GM19099 (cell line): ENCODE results near the gene ONECUT3.

Source experiments
- POLR2A ChIP-seq: IDR thresholded peaks from 3 replicates; pipeline ENCODE4 v1.6.1; 2011; ENCODE audit warnings: low read depth; ENCODE audit not compliant: insufficient read length; ENCODE audit errors: extremely low read depth

ONECUT3 gene

GRCh38 chr19:1729568-1729925 lies 23.8 kb upstream of the ONECUT3 start:
- TF ChIP-seq POLR2A: no peak

DNA sequence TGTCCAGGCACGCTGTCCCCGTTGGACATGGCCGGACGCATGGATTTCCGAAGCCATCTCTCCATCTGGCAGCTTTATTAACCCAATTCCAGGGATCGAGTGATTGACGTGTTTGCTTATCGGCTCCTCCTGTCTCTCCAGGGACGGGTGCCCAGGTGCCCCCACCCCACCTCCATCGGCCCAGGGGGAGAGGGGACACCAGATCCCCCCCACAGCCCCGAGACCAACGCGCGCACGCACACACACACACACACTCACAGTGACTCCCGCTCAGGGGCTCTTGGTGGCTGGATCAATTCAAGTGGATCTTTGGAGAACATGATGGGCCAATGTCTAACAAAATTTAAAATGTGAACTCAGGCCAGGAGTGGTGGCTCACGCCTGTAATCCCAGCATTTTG lies 23.1 kb upstream of the ONECUT3 start:
- TF ChIP-seq POLR2A: no peak

GRCh38 chr19:1734321-1734966 lies 18.9 kb upstream of the ONECUT3 start:
- no peak for TF ChIP-seq POLR2A

- no peak for TF ChIP-seq POLR2A
Observed at GRCh38 chr19:1736280-1736679, 17.0 kb upstream of the ONECUT3 start.

GRCh38 chr19:1736927-1737326 lies 16.4 kb upstream of the ONECUT3 start:
- TF ChIP-seq POLR2A: no peak

DNA sequence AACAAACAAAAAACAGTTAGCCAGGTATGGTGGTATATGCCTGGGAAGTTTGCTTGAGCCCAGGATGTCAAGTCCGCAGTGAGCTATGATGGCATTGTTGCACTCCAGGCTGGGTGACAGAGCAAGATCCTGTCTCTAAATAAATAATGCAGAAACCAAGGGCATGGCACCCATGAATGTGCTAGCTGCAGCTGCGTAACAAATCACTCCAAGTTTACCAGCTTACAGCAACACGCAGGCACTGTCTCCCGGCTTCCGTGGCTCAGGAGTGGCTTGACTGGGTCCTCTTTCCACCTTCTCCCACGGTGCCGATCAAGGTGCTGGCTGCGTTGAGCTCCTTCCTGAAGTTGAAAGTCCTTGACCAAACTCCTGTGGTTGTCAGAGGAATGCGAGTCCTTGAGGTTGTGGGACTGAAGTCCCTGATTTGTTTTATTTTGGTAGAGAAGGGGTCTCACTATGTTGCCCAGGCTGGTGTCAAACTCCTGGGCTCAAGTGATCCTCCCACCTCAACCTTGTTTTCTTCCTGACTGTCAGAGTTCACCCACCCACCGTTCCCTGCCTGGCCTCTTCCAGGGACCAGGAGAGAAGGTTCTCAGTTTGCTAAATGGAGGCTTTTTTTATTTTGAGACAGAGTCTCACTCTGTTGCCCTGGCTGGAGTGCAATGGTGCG lies 13.2 kb upstream of the ONECUT3 start:
- TF ChIP-seq POLR2A: no peak

DNA sequence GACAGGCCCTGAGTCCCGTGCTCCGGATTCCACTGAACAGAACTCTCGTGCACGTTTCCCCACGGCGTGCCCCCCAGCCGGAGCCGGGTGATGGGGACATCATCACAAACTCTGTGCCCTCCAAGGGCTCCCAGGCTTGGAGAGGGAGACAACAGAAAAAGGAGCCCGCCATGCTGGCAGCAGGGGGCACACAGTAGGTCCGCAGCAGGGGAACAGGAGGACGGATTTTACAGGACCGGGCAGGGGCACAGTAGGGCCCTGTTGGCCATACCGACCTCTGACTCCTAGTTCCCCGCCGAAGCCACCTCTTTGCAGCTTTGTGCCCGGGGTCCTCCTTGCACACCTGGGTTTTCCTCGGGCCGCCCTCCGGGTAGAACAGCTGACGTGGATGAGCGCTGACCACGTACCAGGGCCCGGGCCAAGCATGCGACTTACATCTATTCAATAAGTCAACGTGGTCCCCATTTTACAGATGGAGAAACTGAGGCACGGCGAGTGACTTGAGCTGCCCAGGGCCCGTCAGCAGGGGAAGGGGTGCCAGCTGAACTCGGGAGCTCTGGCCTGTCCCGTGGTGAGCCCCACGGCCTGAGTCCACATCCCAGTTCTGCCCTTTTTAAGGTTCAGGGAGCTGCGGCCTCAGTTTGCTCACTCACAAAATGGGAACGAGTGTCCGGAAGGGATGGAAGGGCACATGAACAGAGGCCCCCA lies 10.2 kb upstream of the ONECUT3 start:
- no peak for TF ChIP-seq POLR2A

GRCh38 chr19:1744133-1744665 lies 9.1 kb upstream of the ONECUT3 start:
- TF ChIP-seq POLR2A: no peak

DNA sequence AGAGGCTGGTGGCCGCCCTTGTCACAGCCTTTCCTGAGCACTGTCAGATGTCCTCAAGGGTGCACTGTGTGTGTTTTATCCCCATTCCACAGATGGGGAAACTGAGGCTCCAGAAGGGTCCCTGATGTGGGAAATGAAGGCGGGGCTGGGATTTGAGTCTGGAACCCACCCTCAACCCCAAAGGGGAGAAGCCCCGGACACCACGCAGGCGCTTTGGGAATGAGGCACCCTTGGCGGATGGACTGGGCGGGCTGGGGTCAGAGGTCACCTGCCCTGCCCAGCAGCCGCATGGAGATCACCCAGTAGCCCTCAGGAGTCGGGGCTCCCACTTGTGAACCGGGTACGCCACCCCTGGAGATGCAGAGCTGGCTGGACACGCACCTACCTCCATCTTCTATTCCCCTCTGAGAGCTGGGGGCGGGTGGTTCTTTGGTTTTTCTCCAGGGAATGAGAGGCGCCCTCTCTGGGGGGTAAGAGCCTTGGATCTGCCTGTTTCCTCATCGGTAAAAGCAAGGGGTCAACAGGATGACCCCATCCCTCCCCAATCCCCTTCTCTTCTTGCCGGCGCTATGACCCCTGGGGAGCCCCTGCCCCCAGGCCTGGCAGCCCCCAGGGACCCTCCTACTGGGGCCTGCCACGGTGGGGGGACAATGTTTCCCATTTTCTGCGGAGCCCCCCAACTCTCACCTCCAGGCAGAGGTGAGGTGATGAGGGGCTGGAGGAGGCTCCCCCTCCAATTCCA lies 8.3 kb upstream of the ONECUT3 start:
- no peak for TF ChIP-seq POLR2A

DNA sequence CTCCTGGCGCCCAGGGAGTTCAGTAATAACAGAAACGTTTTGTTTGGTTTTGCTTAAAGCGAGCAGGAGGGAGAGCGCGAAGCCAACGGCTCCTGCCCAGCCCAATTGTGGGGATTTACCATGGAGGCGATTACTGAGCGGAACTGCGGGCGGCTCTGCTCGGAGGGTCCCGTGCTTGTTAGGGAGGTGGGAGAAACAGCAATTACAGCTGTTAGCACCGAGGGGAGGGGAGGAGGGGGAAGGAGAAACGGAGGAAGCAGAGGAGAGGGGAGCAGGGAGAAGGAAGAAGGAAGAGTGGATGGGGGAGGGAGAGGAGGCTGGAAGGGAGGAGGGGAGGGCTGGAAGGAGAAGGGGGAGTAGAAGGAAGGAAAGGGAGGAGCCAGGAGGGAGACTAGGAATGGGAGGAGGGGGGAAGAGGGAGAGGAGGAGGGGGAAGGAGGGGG lies 7.7 kb upstream of the ONECUT3 start:
- TF ChIP-seq POLR2A: no peak

- no peak for TF ChIP-seq POLR2A
Observed at GRCh38 chr19:1746401-1747284, 6.7 kb upstream of the ONECUT3 start.

DNA sequence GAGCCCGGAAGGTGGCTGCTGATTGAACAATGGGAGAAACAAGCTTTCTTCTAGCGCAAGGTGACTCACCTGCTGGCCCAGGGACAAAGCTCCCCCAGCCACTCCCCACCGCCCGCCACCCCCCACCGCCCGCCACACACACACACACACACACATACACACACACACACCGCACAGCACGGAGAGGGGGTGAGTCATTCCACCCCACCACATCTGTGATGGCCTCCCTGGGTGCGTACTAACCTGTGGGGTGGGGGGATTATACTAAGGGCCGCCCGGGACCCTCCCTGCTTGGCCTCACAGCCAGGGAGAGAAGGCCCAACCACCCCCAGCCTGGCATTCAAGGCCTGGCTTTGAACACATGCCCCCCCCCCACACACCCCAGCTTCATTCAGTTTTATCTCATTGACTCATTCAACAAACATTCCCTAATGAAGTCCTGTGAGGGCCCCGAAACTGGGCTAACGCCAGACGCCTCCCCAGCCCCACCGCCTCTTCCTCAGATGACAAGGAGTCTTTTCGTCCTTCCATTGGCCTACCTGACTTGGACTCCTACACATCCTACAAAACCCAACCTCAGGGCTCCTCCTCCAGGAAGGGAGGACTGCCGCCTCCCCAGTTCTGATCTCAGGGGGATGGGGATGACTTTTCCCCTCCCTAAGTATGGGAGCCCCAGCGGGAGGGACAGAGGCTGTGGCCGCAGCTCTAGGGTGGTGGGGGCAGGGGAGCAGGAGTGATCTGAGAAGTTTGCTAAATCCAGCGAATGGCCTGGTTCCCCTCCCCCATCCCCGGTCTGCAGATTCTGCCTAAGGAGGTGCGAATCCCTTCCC lies 5.8 kb upstream of the ONECUT3 start:
- no peak for TF ChIP-seq POLR2A

DNA sequence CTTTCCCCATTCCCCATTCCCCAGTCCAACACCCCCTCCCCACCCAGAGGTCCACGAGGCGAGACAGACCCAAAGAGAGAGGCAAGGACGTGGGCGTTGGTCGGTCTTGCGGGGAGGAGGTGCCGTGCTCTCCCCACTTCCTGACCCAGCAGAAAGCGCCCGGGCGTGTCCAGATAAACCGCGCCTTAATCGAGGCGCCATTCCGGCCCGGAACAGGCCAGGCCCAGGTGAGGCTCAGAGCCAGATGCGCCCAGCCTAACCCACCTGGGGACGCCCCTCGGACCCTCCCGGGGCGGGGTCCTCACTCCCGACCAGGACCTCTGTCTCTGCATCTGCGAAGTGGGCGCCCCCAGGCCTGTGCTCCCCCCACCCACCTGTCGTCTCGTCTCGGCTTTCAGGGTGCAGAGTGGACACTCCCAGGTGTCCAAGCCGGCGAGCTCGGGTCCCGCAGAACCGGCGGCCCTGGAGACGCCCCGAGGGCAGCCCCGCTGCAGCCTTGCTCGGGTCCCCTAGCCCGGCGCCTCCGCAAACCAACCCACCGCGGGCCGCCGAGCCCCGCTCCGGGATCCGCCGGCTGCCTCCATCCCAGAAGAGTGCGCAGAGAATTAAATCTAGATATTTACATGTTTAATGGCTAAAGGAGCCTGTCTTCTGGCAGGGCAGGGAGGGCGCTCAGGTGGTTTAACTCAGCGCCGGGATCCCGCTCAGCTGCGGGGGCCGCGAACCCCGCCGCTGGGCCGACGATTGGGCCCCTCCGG lies 5.0 kb upstream of the ONECUT3 start:
- no peak for TF ChIP-seq POLR2A
